Inflammatory macrophage treated with lipopolysaccharide for 4 hours (primary cell): ENCODE results near the gene FITM1.
A peak's percentile ranks its signal among the peaks of the same experiment; 100 is the strongest.

Source experiments
- DNase-seq: peaks from one replicate; pipeline ENCODE4 v3.0.0-alpha.2; 2020

FITM1 gene

GRCh38 chr14:24165785-24166184 lies 35.3 kb downstream of the FITM1 start:
- no peak for DNase-seq

- peak; percentile 75 for DNase-seq
These were observed 37.1 kb downstream of the FITM1 start for GRCh38 chr14:24167469-24168114.

- no peak for DNase-seq
These were observed 41.2 kb downstream of the FITM1 start, which contains the start of gene REC8 for GRCh38 chr14:24171422-24172260. Gene REC8 (plus strand): TSS chr14:24172080. CDS start chr14:24172553, 473 bp downstream.

- no peak for DNase-seq
These were observed 41.9 kb downstream of the FITM1 start for GRCh38 chr14:24172261-24172860.

GRCh38 chr14:24172871-24173281 lies 42.4 kb downstream of the FITM1 start:
- no peak for DNase-seq

DNA sequence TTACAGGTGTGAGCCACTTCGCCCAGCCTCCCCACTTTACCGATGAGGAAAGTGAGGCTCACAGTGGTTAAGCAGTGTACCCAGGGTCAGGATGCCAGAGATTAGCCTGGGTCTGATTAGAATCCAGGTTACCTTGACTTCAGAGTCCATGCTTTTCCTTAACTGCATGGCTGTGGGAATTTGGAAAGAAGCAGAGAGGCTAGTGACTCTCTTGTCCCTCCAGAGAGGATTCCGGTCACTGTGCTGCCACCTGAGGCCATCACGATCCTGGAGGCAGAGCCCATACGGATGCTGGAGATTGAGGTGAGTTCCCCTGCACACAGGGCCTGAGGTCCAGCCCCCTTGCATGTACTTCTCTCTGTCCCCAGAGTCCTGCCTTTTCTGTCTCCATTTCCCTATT lies 46.1 kb downstream of the FITM1 start:
- no peak for DNase-seq

- DNase-seq: no peak
These were observed 46.8 kb downstream of the FITM1 start for GRCh38 chr14:24177041-24177825.

DNA sequence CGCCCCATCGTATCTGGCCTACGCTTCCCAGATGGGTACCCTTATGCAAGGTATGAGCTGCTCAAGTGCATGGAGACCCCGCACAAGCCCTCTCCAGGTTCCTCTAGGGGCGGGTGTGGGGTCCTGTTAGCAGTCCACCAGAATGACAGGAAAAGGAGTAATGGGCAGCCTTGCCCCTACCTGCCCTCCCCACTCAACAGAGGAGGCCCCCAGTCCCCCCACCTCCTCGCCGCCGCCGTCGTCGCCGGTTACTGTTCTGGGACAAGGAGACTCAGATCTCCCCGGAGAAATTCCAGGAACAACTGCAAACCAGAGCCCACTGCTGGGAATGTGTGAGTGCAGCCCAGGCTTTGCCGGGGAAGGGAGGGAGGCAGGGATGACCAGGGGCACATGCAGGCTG lies 47.4 kb downstream of the FITM1 start:
- DNase-seq: no peak

- DNase-seq: no peak
These were observed 48.1 kb downstream of the FITM1 start for GRCh38 chr14:24178399-24179178.

DNA sequence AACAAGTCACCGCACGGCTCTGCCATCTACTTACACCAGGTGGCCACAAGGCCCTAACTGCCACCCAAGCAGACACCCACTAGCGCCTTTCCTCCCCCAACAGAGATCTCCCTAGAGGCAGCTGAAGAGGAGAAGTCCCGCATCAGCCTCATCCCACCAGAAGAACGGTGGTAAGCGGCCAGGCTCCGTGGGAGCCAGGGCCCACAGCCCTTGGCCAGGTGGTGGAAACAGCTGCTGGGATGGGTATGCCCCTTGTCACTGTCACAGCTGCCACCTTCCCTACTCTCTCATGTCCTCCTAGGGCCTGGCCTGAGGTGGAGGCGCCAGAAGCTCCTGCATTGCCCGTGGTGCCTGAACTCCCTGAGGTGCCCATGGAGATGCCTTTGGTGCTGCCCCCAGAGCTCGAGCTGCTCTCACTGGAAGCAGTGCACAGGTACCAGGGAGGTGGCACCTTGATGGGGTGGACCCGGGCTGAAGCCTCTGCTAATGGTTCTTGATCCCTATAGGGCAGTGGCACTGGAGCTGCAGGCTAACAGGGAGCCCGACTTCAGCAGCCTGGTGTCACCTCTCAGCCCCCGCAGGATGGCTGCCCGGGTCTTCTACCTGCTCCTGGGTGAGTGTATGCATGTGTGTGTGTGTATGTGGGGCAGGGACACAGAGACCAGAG lies 49.0 kb downstream of the FITM1 start:
- no peak for DNase-seq

GRCh38 chr14:24179961-24180796 lies 49.7 kb downstream of the FITM1 start:
- no peak for DNase-seq

DNA sequence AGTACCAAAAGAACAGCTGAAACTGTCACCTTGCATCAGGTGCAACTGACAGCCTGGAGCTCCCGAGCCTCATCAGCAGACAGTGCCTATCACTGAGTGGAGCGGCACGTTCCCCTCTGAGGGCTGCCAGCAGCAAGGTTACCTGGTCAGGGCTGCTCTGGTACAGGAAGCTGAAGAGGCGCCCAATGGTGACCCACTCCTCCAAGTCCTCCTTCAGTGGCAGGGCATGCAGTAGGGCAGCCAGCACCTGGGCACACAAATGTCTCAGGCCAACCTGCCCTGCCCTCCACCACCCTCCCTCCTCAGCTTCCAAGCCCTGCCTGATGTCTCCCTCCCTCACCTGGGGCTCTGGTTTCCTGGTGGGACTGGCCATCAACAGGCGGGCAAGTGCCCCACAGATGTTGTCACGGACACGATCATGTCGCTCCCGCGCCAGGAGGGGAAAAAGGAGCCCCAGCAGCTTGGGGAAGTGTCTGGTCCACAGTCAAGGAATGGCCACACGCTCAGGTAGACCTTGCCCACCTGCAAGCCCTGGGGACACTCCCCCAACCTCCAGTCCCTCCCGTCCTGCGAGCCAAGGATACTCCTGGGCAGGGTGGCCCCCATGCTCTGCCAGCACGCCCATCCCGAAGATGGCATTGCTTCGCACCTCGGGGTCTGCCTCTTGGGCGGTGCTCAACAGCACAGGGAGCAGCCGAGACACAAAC lies 51.1 kb downstream of the FITM1 start:
- DNase-seq: no peak
